Esophagus muscularis mucosa (tissue), 2 donors: ENCODE data around the gene AKNAD1.

Experiments used
- EP300 ChIP-seq: sonication (generic); formaldehyde crosslinking; IDR thresholded peaks from one replicate; pipeline ENCODE4 v1.6.1; 2017; ENCODE audit warnings: antibody characterized with exemption
- POLR2A ChIP-seq: fragments of 450-650 bp; IDR thresholded peaks from one replicate; pipeline ENCODE4 v1.6.1; 2017; ENCODE audit warnings: antibody characterized with exemption, moderate library complexity, mild to moderate bottlenecking, low read depth

- TF ChIP-seq POLR2A (no peak), EP300 (no peak)
These were observed 75.8 kb downstream of the AKNAD1 start for GRCh38 chr1:108780937-108781574.
